ENCODE data around the gene KAT7. TPM values are rescaled to one million over a fixed set of nuclear protein-coding genes. Genes with fewer than 3 reads are reported as not detected.
"Not testable (repeated sequence)": the region's sequence is repeated elsewhere in the genome, so short reads cannot be mapped to it uniquely, and the experiment has no call there.

The KAT7 gene
- total RNA-seq, 4 donors from 2014 or later, result 32.6 to 49.8 (median 45.2) TPM

GRCh38 chr17:49755663-49756283 lies 32.7 kb upstream of the KAT7 start:
- no peak for ATAC-seq
- in situ Hi-C loops (cut with MboI; ENCODE audit: low sequenced_read_pairs in 4 of 4) (no loop called here), intact Hi-C loops (cut with DNase I; ENCODE audit: low total_unique reads) (no loop called here)
- H3K27me3 ChIP-seq, result no peaks in the 10 kb centered on the region
- H3K9me3 ChIP-seq, result no peaks in the 10 kb centered on the region
- H3K36me3 ChIP-seq, result no peaks in the 10 kb centered on the region
- H3K27ac ChIP-seq, result no peak overlapping the region
- TF ChIP-seq POLR2A (IDR thresholded peaks at IDR 0.05) (no peak), CTCF (IDR thresholded peaks at IDR 0.05 in 4 of 5, conservative IDR thresholded peaks at IDR 0.05 in 1 of 5) (no peak)
- no peak overlapping the region for H3K4me3 ChIP-seq
- no peaks in the 10 kb centered on the region for H3K4me1 ChIP-seq
- DNase-seq, result no peak

GRCh38 chr17:49756323-49757150 lies 31.9 kb upstream of the KAT7 start:
- Histone ChIP-seq H3K27me3 (no peaks in the 10 kb centered on the region), H3K4me1 (no peaks in the 10 kb centered on the region), H3K9me3 (no peaks in the 10 kb centered on the region), H3K36me3 (no peaks in the 10 kb centered on the region), H3K27ac (no peak overlapping the region), H3K4me3 (no peak overlapping the region)
- ATAC-seq (no peak), DNase-seq (no peak)
- TF ChIP-seq POLR2A (IDR thresholded peaks at IDR 0.05), result no peak
- TF ChIP-seq CTCF (IDR thresholded peaks at IDR 0.05 in 4 of 5, conservative IDR thresholded peaks at IDR 0.05 in 1 of 5), result no peak
- intact Hi-C loops (cut with DNase I; ENCODE audit: low total_unique reads) (no loop called here), in situ Hi-C loops (cut with MboI; ENCODE audit: low sequenced_read_pairs in 4 of 4) (no loop called here)

GRCh38 chr17:49757151-49757777 lies 31.2 kb upstream of the KAT7 start:
- DNase-seq, result no peak
- ATAC-seq, result peak in 1 of 2 donors; percentile 27
- Histone ChIP-seq H3K27me3 (no peaks in the 10 kb centered on the region), H3K36me3 (no peaks in the 10 kb centered on the region), H3K9me3 (no peaks in the 10 kb centered on the region), H3K4me1 (no peaks in the 10 kb centered on the region), H3K4me3 (no peak overlapping the region), H3K27ac (no peak overlapping the region)
- in situ Hi-C loops (cut with MboI; ENCODE audit: low sequenced_read_pairs in 4 of 4), result no loop called here
- TF ChIP-seq CTCF (IDR thresholded peaks at IDR 0.05 in 4 of 5, conservative IDR thresholded peaks at IDR 0.05 in 1 of 5) (no peak), POLR2A (IDR thresholded peaks at IDR 0.05) (no peak)
- intact Hi-C loops (cut with DNase I; ENCODE audit: low total_unique reads), result no loop called here

- in situ Hi-C loops (cut with MboI; ENCODE audit: low sequenced_read_pairs in 4 of 4); DNase-seq; H3K9me3 ChIP-seq; intact Hi-C loops (cut with DNase I; ENCODE audit: low total_unique reads); ATAC-seq; H3K27ac ChIP-seq; H3K4me3 ChIP-seq; H3K36me3 ChIP-seq; H3K4me1 ChIP-seq; H3K27me3 ChIP-seq: not testable (repeated sequence)
These were observed 29.9 kb upstream of the KAT7 start for GRCh38 chr17:49758464-49759010.

GRCh38 chr17:49759203-49759602 lies 29.3 kb upstream of the KAT7 start:
- peaks cover 0 to 1% of the 10 kb centered on the region in 2 donors for H3K4me1 ChIP-seq
- DNase-seq, result no peak
- no peaks in the 10 kb centered on the region for H3K36me3 ChIP-seq
- no peak overlapping the region for H3K27ac ChIP-seq
- TF ChIP-seq CTCF (IDR thresholded peaks at IDR 0.05 in 4 of 5, conservative IDR thresholded peaks at IDR 0.05 in 1 of 5) (no peak), POLR2A (IDR thresholded peaks at IDR 0.05) (no peak)
- in situ Hi-C loops (cut with MboI; ENCODE audit: low sequenced_read_pairs in 4 of 4), result no loop called here
- intact Hi-C loops (cut with DNase I; ENCODE audit: low total_unique reads), result no loop called here
- no peaks in the 10 kb centered on the region for H3K9me3 ChIP-seq
- ATAC-seq, result no peak
- H3K4me3 ChIP-seq, result no peak overlapping the region
- peaks cover 0 to 3% (median 0%) of the 10 kb centered on the region in 3 donors for H3K27me3 ChIP-seq

All from gastrocnemius medialis (tissue), 4 donors.